Right lobe of liver (tissue), 6 donors: ENCODE measurements around the gene ARHGEF2. TPM values are rescaled to one million over a fixed set of nuclear protein-coding genes. Genes with fewer than 3 reads are reported as not detected.

Source experiments
- ATAC-seq, 4 donors: fragments of 200-7000 bp; cut with Tn5 transposase; one replicate each; pipeline ENCODE4 v1.9.1; 2020; ENCODE audit warnings: mild to moderate bottlenecking in 4 of 4, moderate library complexity in 4 of 4
- DNase-seq, 3 donors: peaks; one replicate each; pipeline ENCODE4 v3.0.0-alpha.2; 2020
- H3K27ac ChIP-seq, 3 donors: fragments of 200-600 bp; one replicate each; pipeline ENCODE4 v1.8.0; 2022
- H3K27me3 ChIP-seq, 2 donors: fragments of 200-600 bp; one replicate each; pipeline ENCODE4 v1.8.0; 2022
- H3K36me3 ChIP-seq, 4 donors: fragments of 200-600 bp; sonication (generic) in 1 of 4; one replicate each; pipeline versions ENCODE4 v1.5.1 to v1.8.0; 2017 to 2022; ENCODE audit warnings: control low read depth in 1 of 4
- H3K4me1 ChIP-seq, 4 donors: fragments of 200-600 bp; sonication (generic) in 1 of 4; one replicate each; pipeline versions ENCODE4 v1.5.1 to v1.8.0; 2017 to 2022; ENCODE audit warnings: control low read depth in 1 of 4
- H3K4me3 ChIP-seq, 3 donors: fragments of 200-600 bp; one replicate each; pipeline ENCODE4 v1.8.0; 2022
- H3K9me3 ChIP-seq, 4 donors: fragments of 200-600 bp; sonication (generic) in 1 of 4; one replicate each; pipeline versions ENCODE4 v1.5.1 to v1.8.0; 2017 to 2022; ENCODE audit warnings: control low read depth in 1 of 4
- POLR2A ChIP-seq: fragments of 450-650 bp; IDR thresholded peaks from one replicate; pipeline ENCODE4 v1.6.1; 2017; ENCODE audit warnings: antibody characterized with exemption, mild to moderate bottlenecking
- WGBS: methylation state at CpG from one replicate; pipeline ENCODE4 v1.1.6; 2018; ENCODE audit warnings: low coverage, low lambda C conversion rate; ENCODE audit not compliant: insufficient coverage; ENCODE audit errors: missing lambda C conversion rate; 5-methylcytosine and 5-hydroxymethylcytosine counted together
- intact Hi-C, 2 donors: fragments of 100-400 bp; cut with DNase I; formaldehyde crosslinking; loops; one replicate each; pipeline versions ENCODE4 v1.11.2 to v1.14.1; 2022
- total RNA-seq, 6 experiments: library from RNA; depleted of rRNA in 2 of 6; stranded (reverse); fragments of >200 nt in 2 of 6; fragmentation: NEBNext Ultra II Directional in 3 of 6; extraction: Animal tissue kit (Norgen Biotek cat#: 25700) in 3 of 6; gene quantifications; one replicate each; pipeline versions ENCODE4 v1.1.0 to v1.2.4, GENCODE V29; 2016 to 2023
- TF ChIP-seq, protein P1 (sequence below), 4 donors: fragments of 200-600 bp in 3 of 4; fragments of 450-650 bp in 1 of 4; IDR thresholded peaks; one replicate each; pipeline versions ENCODE4 v1.5.1 to v1.8.0; 2016 to 2022; ENCODE audit warnings: antibody characterized with exemption in 4 of 4, mild to moderate bottlenecking in 2 of 4
- donor health status: DM: no; HTN: yes; CAD: no.
- donor health status: DM: no; HTN: no; CAD: no.
- donor health status: DM: no; HTN: no; CAD: no.
- donor health status: DM: no; HTN: yes; CAD: no.
- donor health status: DM: no; HTN: yes; CAD: no.

The ARHGEF2 gene
- total RNA-seq, 6 experiments from 2014 or later = 7.9 to 23.8 (median 13.1) TPM

GRCh38 chr1:156021954-156022353, 43.6 kb upstream of the ARHGEF2 start:
- no peak for TF ChIP-seq POLR2A
- TF ChIP-seq, protein P1, sequence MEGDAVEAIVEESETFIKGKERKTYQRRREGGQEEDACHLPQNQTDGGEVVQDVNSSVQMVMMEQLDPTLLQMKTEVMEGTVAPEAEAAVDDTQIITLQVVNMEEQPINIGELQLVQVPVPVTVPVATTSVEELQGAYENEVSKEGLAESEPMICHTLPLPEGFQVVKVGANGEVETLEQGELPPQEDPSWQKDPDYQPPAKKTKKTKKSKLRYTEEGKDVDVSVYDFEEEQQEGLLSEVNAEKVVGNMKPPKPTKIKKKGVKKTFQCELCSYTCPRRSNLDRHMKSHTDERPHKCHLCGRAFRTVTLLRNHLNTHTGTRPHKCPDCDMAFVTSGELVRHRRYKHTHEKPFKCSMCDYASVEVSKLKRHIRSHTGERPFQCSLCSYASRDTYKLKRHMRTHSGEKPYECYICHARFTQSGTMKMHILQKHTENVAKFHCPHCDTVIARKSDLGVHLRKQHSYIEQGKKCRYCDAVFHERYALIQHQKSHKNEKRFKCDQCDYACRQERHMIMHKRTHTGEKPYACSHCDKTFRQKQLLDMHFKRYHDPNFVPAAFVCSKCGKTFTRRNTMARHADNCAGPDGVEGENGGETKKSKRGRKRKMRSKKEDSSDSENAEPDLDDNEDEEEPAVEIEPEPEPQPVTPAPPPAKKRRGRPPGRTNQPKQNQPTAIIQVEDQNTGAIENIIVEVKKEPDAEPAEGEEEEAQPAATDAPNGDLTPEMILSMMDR (IDR thresholded peaks at IDR 0.05) = no peak
- no peak overlapping the region for H3K27ac ChIP-seq
- WGBS = 60% methylated on average over 2 of the region's 2 CpGs
- peaks cover 0 to 23% (median 5%) of the 10 kb centered on the region in 4 donors for H3K36me3 ChIP-seq
- H3K27me3 ChIP-seq = no peaks in the 10 kb centered on the region
- no peaks in the 10 kb centered on the region for H3K9me3 ChIP-seq
- intact Hi-C loops = no loop called here
- no peak overlapping the region for H3K4me3 ChIP-seq
- DNase-seq (no peak), ATAC-seq (no peak)
- H3K4me1 ChIP-seq = peaks cover 0 to 8% (median 3%) of the 10 kb centered on the region in 4 donors

- TF ChIP-seq, protein P1 (IDR thresholded peaks at IDR 0.05) = no peak
- TF ChIP-seq POLR2A = no peak
- DNase-seq (no peak), ATAC-seq (no peak)
- Histone ChIP-seq H3K4me3 (peak overlapping the region; percentile 86 to 88 (median 87)), H3K4me1 (peaks cover 0 to 8% (median 3%) of the 10 kb centered on the region in 4 donors), H3K9me3 (no peaks in the 10 kb centered on the region), H3K27ac (no peak overlapping the region), H3K36me3 (peaks cover 0 to 31% (median 8%) of the 10 kb centered on the region in 4 donors), H3K27me3 (no peaks in the 10 kb centered on the region)
- 0% methylated on average over 4 of the region's 4 CpGs for WGBS
- intact Hi-C loops = no loop called here
These were observed 42.7 kb upstream of the ARHGEF2 start for GRCh38 chr1:156021093-156021428.

- H3K4me1 ChIP-seq = peaks cover 0 to 8% (median 3%) of the 10 kb centered on the region in 4 donors
- peak within 1 kb of the TSS; percentile 52 to 75 (median 68) for H3K27ac ChIP-seq
- DNase-seq (peak; percentile 84 to 92 (median 87)), ATAC-seq (peak; percentile 99 to 100 (median 99))
- no peaks in the 10 kb centered on the region for H3K27me3 ChIP-seq
- no peaks in the 10 kb centered on the region for H3K9me3 ChIP-seq
- 0% methylated on average over 35 of the region's 45 CpGs for WGBS
- intact Hi-C loops = no loop called here
- TF ChIP-seq, protein P1 (IDR thresholded peaks at IDR 0.05) = no peak
- peak; percentile 44 for TF ChIP-seq POLR2A
- peaks cover 0 to 37% (median 8%) of the 10 kb centered on the region in 4 donors for H3K36me3 ChIP-seq
- H3K4me3 ChIP-seq = peak within 1 kb of the TSS; percentile 86 to 88 (median 87)
These were observed 42.1 kb upstream of the ARHGEF2 start, which contains the start of gene SSR2 for GRCh38 chr1:156020293-156021092. Gene SSR2, minus strand, starts transcription at chr1:156020951. Its CDS starts 784 bp downstream, at chr1:156020167.

DNA sequence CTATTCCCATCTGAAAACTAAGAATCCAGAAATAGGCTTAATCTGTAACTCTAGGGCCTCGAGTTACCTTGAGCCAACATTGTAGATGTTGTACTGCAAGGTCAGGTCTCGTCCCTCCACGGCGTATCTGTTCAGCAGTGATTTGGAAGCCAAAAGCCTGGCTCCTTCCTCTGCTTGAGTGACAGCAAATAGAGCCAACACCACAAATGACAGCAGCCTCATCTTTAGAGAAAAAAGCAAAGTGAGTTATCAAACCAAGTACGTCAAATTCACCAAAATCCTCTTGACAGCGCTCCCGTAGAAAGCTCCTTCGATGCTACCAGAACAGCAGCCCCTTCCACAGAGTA, 41.6 kb upstream of the ARHGEF2 start:
- peaks cover 0 to 41% (median 9%) of the 10 kb centered on the region in 4 donors for H3K36me3 ChIP-seq
- intact Hi-C loops = no loop called here
- H3K9me3 ChIP-seq = no peaks in the 10 kb centered on the region
- H3K4me3 ChIP-seq = peak overlapping the region; percentile 86 to 88 (median 87)
- WGBS = 17% methylated on average over 4 of the region's 8 CpGs
- ATAC-seq (no peak), DNase-seq (no peak)
- no peak for TF ChIP-seq POLR2A
- TF ChIP-seq, protein P1 (IDR thresholded peaks at IDR 0.05) = no peak
- H3K4me1 ChIP-seq = peaks cover 0 to 8% (median 3%) of the 10 kb centered on the region in 4 donors
- no peaks in the 10 kb centered on the region for H3K27me3 ChIP-seq
- peak overlapping the region in 2 of 3 donors; percentile 68 to 75 for H3K27ac ChIP-seq
